ENCODE data around the gene DENND4A. TPM values are rescaled to one million over a fixed set of nuclear protein-coding genes. Genes with fewer than 3 reads are reported as not detected.
A peak's percentile ranks its signal among the peaks of the same experiment; 100 is the strongest.

Gene DENND4A
- total RNA-seq, 2 donors from 2014 or later: 15.7 to 21.8 TPM

GRCh38 chr15:65732698-65733097 lies 59.4 kb downstream of the DENND4A start:
- no peak overlapping the region for H3K4me3 ChIP-seq
- no peak overlapping the region for H3K9ac ChIP-seq (ENCODE audit: low read depth in 2 of 2, low read length in 2 of 2)
- no peak for TF ChIP-seq CTCF (IDR thresholded peaks at IDR 0.05)
- no peaks in the 10 kb centered on the region for H3K27me3 ChIP-seq
- no peaks in the 10 kb centered on the region for H3K9me3 ChIP-seq
- H3K4me1 ChIP-seq: no peaks in the 10 kb centered on the region
- intact Hi-C loops (cut with DNase I): no loop called here
- no peaks in the 10 kb centered on the region for H3K36me3 ChIP-seq
- DNase-seq: no peak
- no peak overlapping the region for H3K27ac ChIP-seq

- Histone ChIP-seq H3K27me3 (no peaks in the 10 kb centered on the region), H3K9me3 (no peaks in the 10 kb centered on the region), H3K4me3 (no peak overlapping the region), H3K4me1 (no peaks in the 10 kb centered on the region), H3K36me3 (no peaks in the 10 kb centered on the region), H3K9ac (ENCODE audit: low read depth in 2 of 2, low read length in 2 of 2) (no peak overlapping the region), H3K27ac (no peak overlapping the region)
- no peak for TF ChIP-seq CTCF (IDR thresholded peaks at IDR 0.05)
- no peak for DNase-seq
- intact Hi-C loops (cut with DNase I): no loop called here
These were observed 60.2 kb downstream of the DENND4A start for GRCh38 chr15:65731926-65732325.

- intact Hi-C loops (cut with DNase I): no loop called here
- TF ChIP-seq CTCF (IDR thresholded peaks at IDR 0.05): no peak
- no peaks in the 10 kb centered on the region for H3K4me1 ChIP-seq
- no peak overlapping the region for H3K27ac ChIP-seq
- no peaks in the 10 kb centered on the region for H3K9me3 ChIP-seq
- no peaks in the 10 kb centered on the region for H3K36me3 ChIP-seq
- DNase-seq: no peak
- H3K9ac ChIP-seq (ENCODE audit: low read depth in 2 of 2, low read length in 2 of 2): no peak overlapping the region
- H3K4me3 ChIP-seq: no peak overlapping the region
- H3K27me3 ChIP-seq: no peaks in the 10 kb centered on the region
These were observed 61.4 kb downstream of the DENND4A start for GRCh38 chr15:65730549-65731172.

DNA sequence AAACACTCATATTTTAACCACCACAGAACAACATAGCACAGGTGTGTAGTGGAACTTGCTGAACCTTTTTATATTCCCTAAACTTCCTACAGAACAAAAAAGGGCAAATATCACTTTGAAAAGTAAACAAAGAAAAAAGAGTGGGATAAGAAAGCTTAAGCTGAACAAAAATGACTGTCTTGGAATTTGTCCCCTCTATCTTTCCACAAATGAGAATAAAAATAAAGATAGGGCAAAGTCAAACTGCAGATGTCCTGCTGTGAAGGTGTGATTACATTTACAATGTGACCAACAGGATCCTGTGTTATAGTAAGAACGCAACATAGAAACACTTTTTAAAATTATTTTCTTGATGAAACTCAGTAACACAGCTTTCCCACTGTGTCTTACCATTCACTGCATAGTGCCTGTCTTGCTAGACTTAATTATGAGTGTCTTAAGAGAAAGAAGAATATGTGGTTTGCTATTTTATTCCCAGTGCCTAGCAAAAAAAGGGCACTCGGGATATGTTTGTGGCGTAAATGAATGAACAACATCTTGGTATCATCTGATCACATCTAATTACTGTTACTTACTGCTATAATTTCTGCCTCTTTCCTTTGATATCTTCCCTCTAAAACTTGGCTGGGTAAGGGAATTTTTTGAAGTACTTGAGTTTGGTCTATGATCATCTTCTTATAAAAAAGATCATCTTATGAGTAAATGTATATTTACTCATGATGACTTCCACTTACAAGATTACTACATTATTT lies 67.5 kb downstream of the DENND4A start:
- Histone ChIP-seq H3K9ac (ENCODE audit: low read depth in 2 of 2, low read length in 2 of 2) (no peak overlapping the region), H3K4me3 (no peak overlapping the region), H3K9me3 (no peaks in the 10 kb centered on the region), H3K27me3 (no peaks in the 10 kb centered on the region), H3K36me3 (no peaks in the 10 kb centered on the region), H3K27ac (peak overlapping the region; percentile 56), H3K4me1 (no peaks in the 10 kb centered on the region)
- no peak for TF ChIP-seq CTCF (IDR thresholded peaks at IDR 0.05)
- no peak for DNase-seq
- intact Hi-C loops (cut with DNase I): no loop called here

DNA sequence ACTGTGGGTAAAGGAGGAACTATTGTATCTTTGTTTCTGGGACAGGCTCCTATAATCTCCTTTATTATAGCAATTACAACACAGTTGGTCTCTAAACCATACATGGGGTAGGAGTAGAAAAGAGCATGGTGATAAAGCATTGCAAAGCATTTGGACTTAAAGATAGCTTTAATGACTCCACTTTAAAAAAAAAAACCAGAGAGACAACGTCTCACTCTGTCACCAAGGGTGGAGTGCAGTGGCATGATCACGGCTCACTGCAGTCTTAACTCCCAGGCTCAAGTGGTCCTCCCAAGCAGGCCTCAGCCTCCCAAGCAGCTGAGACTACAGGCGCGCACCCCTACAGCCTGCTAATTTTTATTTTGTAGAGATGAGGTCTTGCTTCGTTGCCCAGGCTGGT lies 68.2 kb downstream of the DENND4A start:
- TF ChIP-seq CTCF (IDR thresholded peaks at IDR 0.05): no peak
- Histone ChIP-seq H3K27ac (peak overlapping the region; percentile 56), H3K4me3 (no peak overlapping the region), H3K27me3 (no peaks in the 10 kb centered on the region), H3K9ac (ENCODE audit: low read depth in 2 of 2, low read length in 2 of 2) (no peak overlapping the region), H3K36me3 (no peaks in the 10 kb centered on the region), H3K4me1 (no peaks in the 10 kb centered on the region), H3K9me3 (no peaks in the 10 kb centered on the region)
- intact Hi-C loops (cut with DNase I): no loop called here
- no peak for DNase-seq
